Stomach smooth muscle (tissue), 2 donors: ENCODE results near the gene NID2.

Experiments used
- H3K27ac ChIP-seq: one replicate; pipeline ENCODE4 v1.7.0; 2013; ENCODE audit warnings: mild to moderate bottlenecking, low read length, inconsistent platforms
- H3K27me3 ChIP-seq, 2 donors: one replicate each; pipeline ENCODE4 v1.7.0; 2013; ENCODE audit warnings: low read length in 2 of 2; ENCODE audit not compliant: insufficient read depth in 2 of 2, control insufficient read depth in 1 of 2
- H3K36me3 ChIP-seq, 2 donors: one replicate each; pipeline ENCODE4 v1.7.0; 2013; ENCODE audit warnings: low read length in 2 of 2; ENCODE audit not compliant: control insufficient read depth in 2 of 2, insufficient read depth in 2 of 2
- H3K4me1 ChIP-seq: one replicate; pipeline ENCODE4 v1.7.0; 2013; ENCODE audit warnings: low read length; ENCODE audit not compliant: control insufficient read depth, insufficient read depth
- H3K4me3 ChIP-seq, 2 donors: one replicate each; pipeline ENCODE4 v1.7.0; 2013; ENCODE audit warnings: low read length in 2 of 2
- H3K9ac ChIP-seq, 2 donors: one replicate each; pipeline ENCODE4 v1.7.0; 2013; ENCODE audit warnings: low read length in 2 of 2, mild to moderate bottlenecking in 1 of 2
- H3K9me3 ChIP-seq, 2 donors: one replicate each; pipeline ENCODE4 v1.7.0; 2013; ENCODE audit warnings: low read length in 2 of 2; ENCODE audit not compliant: control insufficient read depth in 2 of 2
- donor health status: healthy.
- donor health status: Pancreatic carcinoma.

Gene NID2

DNA sequence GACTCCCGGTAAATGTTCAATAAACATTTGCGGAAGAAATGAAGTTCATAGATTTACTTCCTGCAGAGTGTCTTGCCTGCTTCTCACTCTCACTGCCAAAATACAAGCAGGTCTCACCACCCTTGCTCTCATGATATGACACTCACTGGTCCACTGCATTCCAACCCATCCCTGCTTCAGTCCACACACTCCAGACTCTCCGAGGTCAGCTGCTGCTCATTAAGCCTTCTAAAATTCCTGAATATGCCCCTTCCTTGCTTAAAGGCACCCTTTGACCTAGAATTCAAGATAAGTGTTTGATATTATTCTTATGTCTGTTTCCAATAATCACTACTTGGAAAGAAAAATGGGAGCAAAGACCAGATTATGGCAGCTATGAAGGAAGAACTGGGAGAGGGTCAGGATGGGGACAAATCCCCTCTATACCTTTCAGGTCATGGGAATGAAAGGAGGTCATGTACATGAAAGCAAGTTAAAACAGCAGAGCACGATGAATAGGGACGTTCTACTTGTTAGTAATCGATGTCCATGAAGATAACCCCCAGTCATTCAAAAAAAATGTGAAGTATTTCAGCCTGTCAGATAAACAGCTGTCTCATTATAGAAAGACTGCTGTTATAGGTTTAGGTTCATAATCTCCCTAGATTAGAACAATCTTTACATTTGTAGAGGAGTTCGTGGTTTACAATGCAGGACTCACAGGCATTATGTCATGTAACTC, 10.5 kb upstream of the NID2 start:
- Histone ChIP-seq H3K9me3 (no peaks in the 10 kb centered on the region), H3K9ac (no peak overlapping the region), H3K36me3 (no peaks in the 10 kb centered on the region), H3K4me3 (no peak overlapping the region), H3K27ac (no peak overlapping the region), H3K27me3 (no peaks in the 10 kb centered on the region), H3K4me1 (no peaks in the 10 kb centered on the region)

DNA sequence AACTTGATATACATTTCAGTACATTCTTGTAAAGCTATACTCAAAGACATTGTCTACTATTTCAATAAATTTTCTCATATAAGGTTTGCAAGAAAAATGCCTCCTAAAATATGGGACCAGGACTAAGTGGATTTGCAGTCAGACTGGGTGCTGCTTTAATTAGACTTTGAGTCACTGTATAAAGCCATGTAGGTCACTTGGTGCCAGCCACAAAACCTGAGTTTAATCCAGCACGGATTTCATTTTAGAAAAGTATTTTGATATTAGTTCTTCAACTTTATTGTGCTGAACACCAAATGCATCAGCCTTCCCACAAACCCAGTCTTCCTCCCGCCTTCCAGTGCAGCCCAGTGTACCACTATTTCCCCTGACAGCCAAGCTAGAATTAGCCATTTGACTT, 9.9 kb upstream of the NID2 start:
- Histone ChIP-seq H3K36me3 (no peaks in the 10 kb centered on the region), H3K27ac (no peak overlapping the region), H3K9me3 (no peaks in the 10 kb centered on the region), H3K27me3 (no peaks in the 10 kb centered on the region), H3K4me1 (no peaks in the 10 kb centered on the region), H3K9ac (no peak overlapping the region), H3K4me3 (no peak overlapping the region)

DNA sequence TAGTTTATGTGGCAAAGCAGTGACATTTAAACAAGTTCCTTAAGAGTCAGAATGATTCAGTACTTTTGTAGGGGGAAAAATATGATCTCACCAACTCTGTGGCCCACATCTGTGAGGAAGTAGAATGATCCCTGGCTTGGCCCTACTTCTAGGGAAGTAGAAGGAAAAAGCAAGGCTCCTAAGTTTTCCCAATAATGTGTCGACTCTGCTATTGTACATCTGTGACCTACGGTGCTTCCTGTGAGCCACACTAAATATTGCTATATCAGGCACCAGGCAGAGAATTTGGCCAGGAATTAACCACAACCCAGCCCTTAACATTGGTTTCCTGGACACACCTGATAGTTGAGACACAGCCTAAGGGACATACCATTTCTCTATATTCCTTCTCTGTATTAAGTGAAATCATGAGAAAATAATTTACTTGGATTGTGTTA, 9.3 kb upstream of the NID2 start:
- H3K27ac ChIP-seq = no peak overlapping the region
- no peaks in the 10 kb centered on the region for H3K4me1 ChIP-seq
- no peaks in the 10 kb centered on the region for H3K27me3 ChIP-seq

DNA sequence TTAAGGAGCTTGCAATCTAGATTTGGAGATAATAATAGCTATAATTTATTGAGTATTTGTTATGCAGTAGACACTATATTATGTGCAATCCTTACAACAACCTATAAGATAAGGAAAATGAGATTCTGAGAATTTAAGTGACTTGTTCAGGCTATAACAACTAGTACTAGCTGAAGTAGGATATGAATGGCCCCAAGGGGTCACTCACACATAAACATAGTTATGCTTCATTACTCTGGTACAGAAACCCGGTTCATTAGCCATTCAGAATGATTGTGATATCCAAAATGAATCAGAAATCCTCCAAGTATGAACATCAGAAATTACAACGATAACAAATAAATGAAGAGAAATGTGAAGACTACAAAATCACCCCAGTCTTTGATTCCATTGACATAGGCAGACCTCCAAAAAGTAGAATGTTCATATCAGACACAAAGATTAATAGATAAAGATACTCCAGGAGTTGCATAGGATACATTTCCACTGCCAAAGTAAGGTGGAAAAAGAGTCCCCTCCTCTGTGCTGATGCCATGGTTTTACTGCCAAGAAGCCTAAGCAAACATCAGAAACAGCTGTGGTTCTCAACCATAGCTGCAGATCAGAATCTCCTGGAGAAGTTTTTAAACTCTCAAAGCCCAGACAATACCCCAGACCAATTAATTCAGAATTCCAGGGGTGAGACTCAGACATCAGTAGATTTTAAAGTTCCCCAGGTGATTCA, 8.6 kb upstream of the NID2 start:
- H3K4me1 ChIP-seq = no peaks in the 10 kb centered on the region
- no peaks in the 10 kb centered on the region for H3K36me3 ChIP-seq
- no peak overlapping the region for H3K9ac ChIP-seq
- no peaks in the 10 kb centered on the region for H3K9me3 ChIP-seq
- no peaks in the 10 kb centered on the region for H3K27me3 ChIP-seq
- no peak overlapping the region for H3K27ac ChIP-seq
- H3K4me3 ChIP-seq = no peak overlapping the region

More for the DNA sequence above, 9.3 kb upstream of the NID2 start:
- Histone ChIP-seq H3K9ac (no peak overlapping the region), H3K4me3 (no peak overlapping the region), H3K9me3 (no peaks in the 10 kb centered on the region), H3K36me3 (no peaks in the 10 kb centered on the region)

GRCh38 chr14:52076334-52076733, 7.5 kb upstream of the NID2 start:
- H3K27me3 ChIP-seq = no peaks in the 10 kb centered on the region
- no peak overlapping the region for H3K9ac ChIP-seq
- H3K4me3 ChIP-seq = no peak overlapping the region
- no peaks in the 10 kb centered on the region for H3K9me3 ChIP-seq
- H3K27ac ChIP-seq = no peak overlapping the region
- no peaks in the 10 kb centered on the region for H3K4me1 ChIP-seq
- no peaks in the 10 kb centered on the region for H3K36me3 ChIP-seq

DNA sequence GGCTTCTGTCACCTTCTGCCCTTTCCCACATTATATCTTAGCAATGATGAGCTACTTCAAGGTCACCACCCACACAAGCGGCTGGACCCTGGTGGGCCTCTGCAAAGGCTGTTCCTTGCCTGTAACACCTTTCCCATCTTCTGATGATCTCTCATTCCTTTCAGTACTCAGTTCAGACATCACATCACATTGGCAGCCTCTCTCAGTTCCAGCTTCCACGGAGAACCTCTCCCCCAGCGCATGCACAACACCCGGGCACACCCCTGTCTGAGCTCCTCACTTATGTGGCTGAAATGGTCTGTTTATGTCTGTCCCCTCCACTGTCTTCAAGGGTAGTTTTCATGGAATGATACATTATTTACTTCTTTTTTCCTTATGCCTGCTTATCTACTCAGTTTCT, 6.5 kb upstream of the NID2 start:
- H3K27ac ChIP-seq = no peak overlapping the region
- no peaks in the 10 kb centered on the region for H3K36me3 ChIP-seq
- H3K27me3 ChIP-seq = no peaks in the 10 kb centered on the region
- no peak overlapping the region for H3K9ac ChIP-seq
- H3K4me3 ChIP-seq = no peak overlapping the region
- no peaks in the 10 kb centered on the region for H3K9me3 ChIP-seq
- H3K4me1 ChIP-seq = peaks cover 3% of the 10 kb centered on the region

DNA sequence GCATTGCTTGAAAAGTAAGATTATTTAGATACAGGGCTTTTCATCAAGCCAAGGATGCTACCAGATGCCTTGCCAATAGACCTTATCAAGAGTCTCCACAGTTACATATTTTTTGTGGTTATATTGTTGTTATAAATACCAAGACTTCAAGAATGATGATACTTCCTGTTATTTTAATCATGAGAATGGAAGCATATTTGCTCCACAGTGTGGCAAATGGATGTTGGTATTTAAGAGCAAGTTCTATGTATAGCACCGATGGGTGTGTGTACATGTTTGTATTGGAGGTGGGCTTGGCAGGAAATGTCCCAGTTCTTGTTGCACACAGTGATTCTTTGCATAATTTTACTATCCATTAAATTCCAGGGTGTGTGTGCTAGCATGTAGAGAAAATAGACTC, 4.4 kb upstream of the NID2 start:
- Histone ChIP-seq H3K9ac (no peak overlapping the region), H3K27me3 (no peaks in the 10 kb centered on the region), H3K4me1 (peaks cover 18% of the 10 kb centered on the region), H3K27ac (no peak overlapping the region), H3K9me3 (no peaks in the 10 kb centered on the region), H3K36me3 (no peaks in the 10 kb centered on the region), H3K4me3 (no peak overlapping the region)

GRCh38 chr14:52072266-52072780, 3.5 kb upstream of the NID2 start:
- Histone ChIP-seq H3K27ac (no peak overlapping the region), H3K4me1 (peaks cover 19% of the 10 kb centered on the region)

DNA sequence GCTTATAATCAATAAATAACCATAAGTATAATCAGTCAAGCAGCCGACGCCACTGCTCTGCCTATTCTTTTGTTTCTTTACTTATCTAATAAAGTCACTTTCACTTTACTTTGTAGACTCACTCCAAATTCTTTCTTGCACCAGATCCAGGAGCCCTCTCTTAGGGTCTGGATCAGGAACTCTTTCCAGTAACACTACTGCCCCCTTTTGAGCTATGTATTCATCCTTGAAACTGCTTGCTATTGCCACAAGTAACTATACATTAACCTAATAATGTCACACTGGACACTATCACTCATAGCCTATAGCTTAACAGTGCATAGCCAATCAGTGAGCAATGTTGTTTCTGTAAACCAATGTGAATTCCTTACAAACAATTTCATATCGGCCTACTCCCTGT, 2.8 kb upstream of the NID2 start:
- Histone ChIP-seq H3K9me3 (no peaks in the 10 kb centered on the region), H3K27ac (no peak overlapping the region)

More at GRCh38 chr14:52072266-52072780, 3.5 kb upstream of the NID2 start:
- Histone ChIP-seq H3K4me3 (no peak overlapping the region), H3K9me3 (no peaks in the 10 kb centered on the region), H3K9ac (no peak overlapping the region), H3K27me3 (no peaks in the 10 kb centered on the region), H3K36me3 (no peaks in the 10 kb centered on the region)

GRCh38 chr14:52070051-52070431, 1.2 kb upstream of the NID2 start:
- H3K4me3 ChIP-seq = peak overlapping the region; percentile 96 to 98
- H3K4me1 ChIP-seq = peaks cover 24% of the 10 kb centered on the region
- H3K9me3 ChIP-seq = no peaks in the 10 kb centered on the region
- H3K27ac ChIP-seq = peak overlapping the region; percentile 94
- no peaks in the 10 kb centered on the region for H3K27me3 ChIP-seq
- H3K36me3 ChIP-seq = peaks cover 0 to 3% of the 10 kb centered on the region in 2 donors
- H3K9ac ChIP-seq = peak overlapping the region; percentile 84 to 88

More for the DNA sequence above, 2.8 kb upstream of the NID2 start:
- Histone ChIP-seq H3K9ac (no peak overlapping the region), H3K36me3 (peaks cover 0 to under 1% of the 10 kb centered on the region in 2 donors), H3K27me3 (no peaks in the 10 kb centered on the region), H3K4me3 (no peak overlapping the region), H3K4me1 (peaks cover 21% of the 10 kb centered on the region)
